Adrenal gland (tissue), 5 donors: ENCODE results near the gene ABCA1.

ENCODE experiments used
- POLR2A ChIP-seq, 2 donors: fragments of 450-650 bp; IDR thresholded peaks; one replicate each; pipeline ENCODE4 v1.6.1; 2017; ENCODE audit warnings: antibody characterized with exemption in 2 of 2, mild to moderate bottlenecking in 2 of 2, moderate library complexity in 1 of 2
- TF ChIP-seq, protein P1 (sequence below), 6 experiments: fragments of 450-650 bp in 4 of 6; fragments of 200-600 bp in 2 of 6; sonication (generic) in 1 of 6; IDR thresholded peaks; 1 replicate in 5 of 6; 2 replicates in 1 of 6; pipeline versions ENCODE4 v1.5.1 to v1.8.0; 2016 to 2021; ENCODE audit warnings: antibody characterized with exemption in 6 of 6, mild to moderate bottlenecking in 2 of 6, moderate library complexity in 1 of 6
- donor health status: DM: no; HTN: no; CAD: no.

DNA sequence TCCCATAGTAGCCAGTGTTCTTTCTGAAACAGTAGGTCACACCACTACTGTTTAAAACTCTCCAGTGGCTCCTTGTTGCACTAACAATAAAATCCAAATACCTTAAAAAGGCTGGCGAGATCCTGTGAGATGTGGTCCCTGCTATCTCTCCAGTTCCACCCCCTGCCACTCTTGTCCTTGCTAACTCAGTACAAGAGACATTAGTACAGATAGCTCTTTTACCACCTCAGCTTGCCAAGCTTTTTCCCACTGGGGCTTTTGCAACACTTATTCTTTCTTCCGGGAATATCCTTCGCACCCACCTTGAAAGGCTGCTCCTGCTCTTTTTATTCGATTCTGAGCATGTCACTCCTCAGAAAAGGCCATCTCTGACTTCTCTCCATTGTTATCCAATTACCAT is 149.2 kb downstream of the ABCA1 start:
- TF ChIP-seq, protein P1, sequence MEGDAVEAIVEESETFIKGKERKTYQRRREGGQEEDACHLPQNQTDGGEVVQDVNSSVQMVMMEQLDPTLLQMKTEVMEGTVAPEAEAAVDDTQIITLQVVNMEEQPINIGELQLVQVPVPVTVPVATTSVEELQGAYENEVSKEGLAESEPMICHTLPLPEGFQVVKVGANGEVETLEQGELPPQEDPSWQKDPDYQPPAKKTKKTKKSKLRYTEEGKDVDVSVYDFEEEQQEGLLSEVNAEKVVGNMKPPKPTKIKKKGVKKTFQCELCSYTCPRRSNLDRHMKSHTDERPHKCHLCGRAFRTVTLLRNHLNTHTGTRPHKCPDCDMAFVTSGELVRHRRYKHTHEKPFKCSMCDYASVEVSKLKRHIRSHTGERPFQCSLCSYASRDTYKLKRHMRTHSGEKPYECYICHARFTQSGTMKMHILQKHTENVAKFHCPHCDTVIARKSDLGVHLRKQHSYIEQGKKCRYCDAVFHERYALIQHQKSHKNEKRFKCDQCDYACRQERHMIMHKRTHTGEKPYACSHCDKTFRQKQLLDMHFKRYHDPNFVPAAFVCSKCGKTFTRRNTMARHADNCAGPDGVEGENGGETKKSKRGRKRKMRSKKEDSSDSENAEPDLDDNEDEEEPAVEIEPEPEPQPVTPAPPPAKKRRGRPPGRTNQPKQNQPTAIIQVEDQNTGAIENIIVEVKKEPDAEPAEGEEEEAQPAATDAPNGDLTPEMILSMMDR (IDR thresholded peaks at IDR 0.05) = no peak
- TF ChIP-seq POLR2A (IDR thresholded peaks at IDR 0.05) = no peak
